GM21717 (cell line): ENCODE results near the gene ZIC3.
"Not testable (repeated sequence)": the region's sequence is repeated elsewhere in the genome, so short reads cannot be mapped to it uniquely, and the experiment has no call there.

ENCODE experiments used
- ATAC-seq: cut with Tn5 transposase; IDR thresholded peaks from one replicate; pipeline ENCODE4 v1.9.1; 2021; ENCODE audit warnings: mild to moderate bottlenecking, moderate library complexity; ENCODE audit not compliant: unreplicated experiment

Gene ZIC3

DNA sequence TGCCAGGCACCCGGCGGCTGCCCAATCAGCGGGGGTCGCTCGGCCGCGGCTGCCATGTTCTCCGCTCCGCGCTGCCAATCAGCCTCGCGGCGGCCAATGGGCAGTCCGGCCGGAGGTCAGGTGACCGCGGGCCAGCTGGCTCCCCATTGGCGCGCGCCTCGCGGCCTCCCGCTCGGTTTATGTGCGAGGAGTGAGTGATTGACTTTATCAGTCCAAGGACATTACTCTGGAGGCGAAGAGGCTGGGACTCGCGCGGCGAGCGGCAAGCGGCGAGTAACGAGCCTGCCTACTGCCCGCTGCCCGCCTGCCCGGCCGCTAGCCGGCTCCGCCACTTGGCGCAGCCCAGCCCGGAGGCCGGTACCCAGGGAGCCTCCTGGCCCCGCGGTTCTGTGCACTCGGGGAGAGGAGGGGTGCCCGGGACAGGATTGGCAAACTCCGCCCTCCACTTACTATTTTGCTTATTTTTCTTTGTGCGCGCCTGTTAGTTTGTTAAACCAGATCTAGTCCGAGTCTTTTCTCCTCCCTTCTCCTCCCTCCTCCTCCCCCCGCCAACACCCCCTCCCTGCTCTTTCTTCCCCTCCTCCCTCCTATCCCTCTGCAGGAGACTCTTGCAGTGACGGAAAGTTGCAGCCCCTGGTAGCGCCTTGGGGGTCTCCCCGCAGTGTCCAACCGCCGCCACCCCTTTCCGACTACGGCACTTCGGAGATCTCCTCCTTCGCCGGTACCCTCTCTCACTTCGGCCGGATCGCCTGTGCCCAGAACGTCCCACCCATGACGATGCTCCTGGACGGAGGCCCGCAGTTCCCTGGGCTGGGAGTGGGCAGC is at the start of gene ZIC3:
Gene ZIC3, plus strand, starts transcription at position 207 of the 825 bp plus-strand sequence. Its CDS starts 565 bp downstream, at position 772.
- no peak for ATAC-seq

DNA sequence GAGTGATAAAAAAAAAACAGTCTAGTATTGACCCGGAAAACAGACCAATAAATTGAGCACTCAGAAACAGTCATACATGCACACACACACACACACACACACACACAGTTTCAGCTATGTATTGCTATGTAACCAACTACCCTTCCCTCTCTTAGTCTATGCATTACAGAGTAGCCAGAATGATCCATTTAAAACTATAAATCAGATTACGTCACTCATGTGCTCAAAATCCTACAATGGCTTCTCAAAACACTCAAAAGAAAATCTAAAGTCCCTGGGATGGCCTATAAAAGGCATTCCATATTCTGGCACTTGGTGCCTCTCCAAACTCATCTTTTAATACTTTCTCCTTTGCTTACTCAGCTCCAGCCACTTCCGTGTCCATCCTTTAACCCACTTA is 46.5 kb upstream of the ZIC3 start:
- ATAC-seq: no peak

DNA sequence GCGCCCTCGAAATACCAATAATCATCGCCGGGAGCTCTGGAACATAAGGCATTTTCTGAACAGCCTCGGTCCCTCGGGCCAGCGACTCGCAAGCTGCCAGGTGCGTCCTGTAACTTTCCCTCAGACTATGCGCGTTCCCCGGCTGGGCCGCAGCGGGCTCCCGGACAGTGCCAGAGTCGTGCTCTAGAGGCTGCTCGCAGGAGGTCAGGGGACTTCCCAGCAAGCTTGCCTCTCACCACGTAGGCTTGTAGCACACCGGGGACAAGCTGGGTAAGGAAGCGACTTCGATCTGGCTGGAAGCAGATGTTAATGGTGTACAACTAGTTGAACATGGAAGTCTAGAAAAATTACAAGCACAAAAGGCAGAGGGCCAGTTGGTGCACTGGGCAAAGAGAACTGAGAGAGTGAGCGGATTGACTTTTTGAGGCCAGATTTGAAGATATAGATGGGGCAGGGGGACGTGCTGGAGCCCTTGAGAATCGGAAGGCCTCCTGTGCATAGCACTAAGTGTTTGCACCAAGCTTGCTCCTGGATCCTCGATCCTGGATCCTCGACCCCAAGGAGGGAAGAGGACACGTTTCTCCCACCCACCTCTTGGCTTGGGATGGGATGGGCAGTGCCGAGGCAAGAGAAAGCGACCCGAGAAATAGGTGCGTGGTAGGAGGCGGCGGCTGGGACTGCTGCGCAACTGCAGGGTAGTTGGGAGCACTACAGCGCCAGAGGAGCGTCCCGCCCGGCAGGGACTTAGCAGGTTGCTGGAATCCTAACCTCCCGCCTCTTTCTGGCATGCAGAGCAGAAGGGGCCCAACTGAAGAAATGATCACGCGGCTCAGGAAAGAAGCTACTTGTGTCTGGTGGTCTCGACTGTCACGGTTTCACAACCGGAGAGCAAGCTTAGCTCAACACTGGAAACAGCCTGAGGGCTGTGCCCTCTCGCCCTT is 19.9 kb upstream of the ZIC3 start:
- ATAC-seq: no peak

DNA sequence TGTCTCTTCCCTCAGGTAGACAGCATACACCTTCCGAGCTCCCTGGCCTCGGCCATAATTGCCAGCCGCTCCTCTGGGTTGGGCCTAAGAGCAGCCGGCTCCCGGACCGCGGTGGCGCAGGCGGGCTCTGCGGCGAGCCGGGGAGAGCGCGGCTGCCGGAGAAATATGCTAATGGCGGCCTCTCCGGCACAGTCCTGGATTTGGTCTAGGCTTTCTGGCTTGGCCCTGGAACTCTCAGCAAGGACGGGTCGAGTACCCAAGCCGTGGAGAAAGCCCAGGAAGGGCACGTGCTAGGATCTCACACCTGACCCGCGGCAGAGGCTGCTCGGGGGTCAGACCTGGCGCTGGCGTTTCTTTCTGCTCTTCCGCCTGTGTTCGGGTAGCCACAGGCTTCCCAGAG is 18.6 kb upstream of the ZIC3 start:
- ATAC-seq: no peak

DNA sequence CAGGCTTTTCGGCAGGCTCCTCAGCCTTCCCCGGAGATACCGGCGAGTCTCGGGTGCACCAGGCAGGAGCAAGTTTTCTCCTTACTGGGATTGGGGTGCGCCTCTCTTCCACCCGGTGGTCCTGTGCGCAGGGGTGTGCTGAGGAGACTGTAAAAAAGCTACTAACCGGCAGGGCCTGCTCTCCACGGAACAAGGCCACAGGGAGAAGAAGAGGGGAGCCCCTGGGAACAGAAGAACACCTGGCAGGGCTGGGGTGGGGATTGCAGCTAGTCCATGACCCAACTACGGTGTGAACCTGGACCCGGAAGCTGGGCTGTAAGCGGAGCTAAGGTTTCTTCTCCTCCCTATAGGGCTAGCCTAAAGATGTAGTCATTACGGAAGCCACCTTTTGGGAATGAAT is 17.7 kb upstream of the ZIC3 start:
- ATAC-seq: no peak

DNA sequence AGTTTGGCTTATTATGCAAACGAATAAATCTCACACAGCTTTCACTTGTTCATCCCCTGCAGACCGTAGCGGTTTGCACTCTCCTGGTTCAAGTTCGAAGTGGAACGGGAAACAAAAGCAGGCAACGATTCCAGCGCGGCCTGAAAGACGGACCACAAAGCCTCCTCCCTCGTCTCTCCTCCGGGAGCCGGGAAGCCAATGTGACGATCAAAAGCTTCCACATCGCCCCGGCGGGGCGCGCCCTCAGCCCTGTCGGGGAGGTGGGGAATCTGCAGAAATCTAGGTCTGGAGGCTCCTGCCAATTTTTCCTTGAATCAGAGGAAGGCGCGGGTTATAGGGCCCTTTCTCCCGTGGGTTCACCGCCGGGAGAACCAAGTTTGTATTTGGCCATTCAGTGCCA is 16.9 kb upstream of the ZIC3 start:
- ATAC-seq: no peak

DNA sequence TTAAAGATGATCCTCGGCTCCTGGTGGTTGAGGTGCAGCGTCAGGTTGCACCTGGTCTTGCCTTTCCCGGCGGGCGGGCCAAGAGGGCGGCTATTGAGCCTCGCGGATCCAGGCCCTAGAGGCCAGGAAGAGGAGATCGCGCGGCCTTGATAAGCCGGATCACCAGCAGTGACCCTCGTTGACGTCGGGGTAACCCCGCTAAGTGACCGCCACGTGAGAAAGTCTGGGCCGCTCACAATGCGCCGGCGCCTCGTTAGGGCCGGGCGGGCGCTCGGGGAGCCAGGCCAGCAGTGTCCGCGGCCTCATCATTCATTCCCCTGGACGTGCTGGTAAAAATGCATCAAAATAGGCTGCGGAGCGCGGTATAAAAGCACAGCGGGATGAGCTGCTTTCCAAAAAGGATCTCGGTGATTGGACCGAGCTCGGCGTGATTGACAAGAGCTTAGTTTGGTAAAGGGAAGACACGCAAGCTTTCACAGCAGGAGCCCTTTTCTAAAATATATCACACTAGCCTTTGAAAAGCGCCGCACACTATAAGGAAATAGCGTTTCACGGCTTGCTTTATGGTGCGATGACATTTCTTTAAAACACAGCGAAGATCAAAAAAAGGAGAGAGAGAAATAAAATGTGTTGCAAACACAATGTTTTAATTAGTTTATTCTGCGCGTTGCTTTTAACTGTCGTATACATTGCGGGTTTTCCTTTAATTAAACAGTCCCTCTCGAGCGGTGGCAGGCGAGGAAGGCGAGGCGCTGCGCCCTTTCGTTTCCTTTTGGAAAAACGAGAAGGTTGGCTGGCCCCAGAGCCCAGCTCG is 15.9 kb upstream of the ZIC3 start:
- ATAC-seq: no peak

DNA sequence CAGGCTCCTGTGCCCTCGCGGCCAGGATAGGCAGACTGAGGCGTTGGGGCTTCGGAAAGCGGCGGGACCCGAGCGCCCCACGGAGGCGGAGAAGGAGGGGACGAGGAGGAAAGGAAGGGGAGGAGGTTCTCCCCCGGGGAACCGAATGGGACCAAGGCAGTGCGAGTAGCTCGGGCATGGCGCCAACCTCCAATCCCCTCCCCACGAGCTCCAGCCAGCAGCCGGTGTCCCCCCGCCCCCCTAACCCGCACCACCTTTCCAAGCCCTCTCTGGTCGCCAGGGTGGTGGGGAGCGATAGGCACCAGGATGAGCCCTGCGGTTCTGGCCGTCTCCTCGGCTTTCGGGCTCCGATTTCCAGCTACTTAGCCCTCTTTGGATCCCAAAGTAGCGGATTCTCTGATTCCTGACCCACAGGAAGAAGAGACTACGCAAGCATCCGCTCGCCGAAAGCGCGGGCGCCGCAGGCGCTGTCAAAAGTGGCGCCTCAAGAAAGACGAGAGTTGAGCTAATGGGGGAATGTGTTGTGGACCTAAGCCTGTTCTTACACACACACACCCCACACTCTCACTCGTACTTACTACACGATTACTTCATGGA is 15.2 kb upstream of the ZIC3 start:
- ATAC-seq: no peak

DNA sequence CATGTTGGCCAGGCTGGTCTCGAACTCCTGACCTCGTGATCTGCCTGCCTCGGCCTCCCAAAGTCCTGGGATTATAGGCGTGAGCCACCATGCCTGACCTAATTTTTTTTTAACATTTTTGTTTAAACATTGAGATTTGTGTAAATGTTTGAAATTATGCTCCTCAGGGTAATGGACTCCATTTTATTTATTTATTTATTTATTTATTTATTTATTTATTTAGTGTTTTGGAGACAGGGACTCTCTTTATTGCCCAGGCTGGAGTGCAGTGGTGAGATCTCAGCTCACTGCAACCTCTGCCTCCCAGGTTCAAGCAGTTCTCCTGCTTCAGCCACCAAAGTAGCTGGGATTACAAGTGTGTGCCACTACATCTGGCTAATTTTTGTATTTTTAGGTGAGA is 13.8 kb upstream of the ZIC3 start:
- not testable (repeated sequence) for ATAC-seq

DNA sequence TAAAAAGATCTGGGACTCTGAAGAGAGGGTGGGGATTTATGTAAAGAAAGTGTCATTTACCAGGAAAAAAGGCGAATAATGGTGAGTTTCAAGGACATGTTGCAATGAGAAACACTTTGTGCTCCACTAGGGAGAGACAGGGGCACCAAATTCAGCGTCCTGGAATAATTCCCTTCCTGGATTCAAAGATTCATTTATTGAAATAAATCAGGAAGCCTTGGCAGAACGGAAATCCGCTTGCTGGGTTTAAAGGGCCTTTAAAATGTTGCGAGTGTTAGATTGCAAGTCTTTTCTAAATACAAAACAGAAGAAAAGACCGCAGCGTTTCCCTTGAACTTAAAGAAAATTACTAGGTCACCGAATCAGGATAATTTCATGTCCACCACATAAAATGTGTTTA is 3.8 kb upstream of the ZIC3 start:
- no peak for ATAC-seq

DNA sequence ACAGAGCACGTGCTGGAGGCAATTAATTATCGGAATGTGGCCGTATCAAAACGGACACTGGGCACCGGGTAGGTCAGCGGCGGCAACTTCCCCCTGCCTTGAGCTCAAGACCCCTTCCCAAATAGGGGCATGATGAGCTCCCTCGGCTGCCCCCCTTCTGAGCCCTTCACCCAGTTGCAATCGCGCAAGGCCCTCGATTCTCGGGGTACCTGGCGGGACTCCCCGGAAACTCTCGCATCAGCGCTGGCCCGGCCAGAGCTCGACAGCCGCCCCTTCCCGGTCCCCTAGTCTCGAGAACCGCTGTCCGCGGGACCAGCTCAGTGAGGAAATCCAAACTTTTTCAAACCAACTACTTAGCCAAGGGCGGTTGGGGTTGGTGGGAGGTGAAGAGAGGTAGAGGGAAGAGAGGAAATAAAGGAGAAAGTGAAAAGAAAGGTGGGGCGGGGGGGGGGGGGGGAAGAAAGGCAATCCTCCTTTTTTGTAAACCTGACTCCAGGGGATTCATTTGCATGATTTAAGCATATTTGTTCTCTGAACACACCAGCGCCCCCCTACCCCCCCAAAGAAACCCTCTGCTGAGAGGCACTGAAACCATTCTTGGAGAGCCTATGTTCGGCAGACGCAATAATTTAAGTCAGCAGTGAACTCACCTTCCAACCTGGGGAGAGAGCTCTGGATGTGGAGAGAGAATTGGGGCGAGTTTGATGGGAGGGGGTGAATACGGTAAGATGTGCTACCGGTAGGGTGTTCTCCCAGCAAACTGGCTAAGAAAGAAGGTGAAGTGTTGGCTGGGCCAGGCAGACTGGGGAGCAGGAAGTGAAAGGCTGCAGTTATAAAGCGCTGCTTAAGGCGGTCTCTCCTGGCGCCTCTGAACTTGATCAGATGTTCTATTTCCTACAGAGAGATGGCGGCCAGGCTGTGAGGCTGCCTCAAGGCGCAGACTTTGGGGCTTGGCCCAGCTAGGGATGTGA is 2.0 kb upstream of the ZIC3 start:
- ATAC-seq: no peak

DNA sequence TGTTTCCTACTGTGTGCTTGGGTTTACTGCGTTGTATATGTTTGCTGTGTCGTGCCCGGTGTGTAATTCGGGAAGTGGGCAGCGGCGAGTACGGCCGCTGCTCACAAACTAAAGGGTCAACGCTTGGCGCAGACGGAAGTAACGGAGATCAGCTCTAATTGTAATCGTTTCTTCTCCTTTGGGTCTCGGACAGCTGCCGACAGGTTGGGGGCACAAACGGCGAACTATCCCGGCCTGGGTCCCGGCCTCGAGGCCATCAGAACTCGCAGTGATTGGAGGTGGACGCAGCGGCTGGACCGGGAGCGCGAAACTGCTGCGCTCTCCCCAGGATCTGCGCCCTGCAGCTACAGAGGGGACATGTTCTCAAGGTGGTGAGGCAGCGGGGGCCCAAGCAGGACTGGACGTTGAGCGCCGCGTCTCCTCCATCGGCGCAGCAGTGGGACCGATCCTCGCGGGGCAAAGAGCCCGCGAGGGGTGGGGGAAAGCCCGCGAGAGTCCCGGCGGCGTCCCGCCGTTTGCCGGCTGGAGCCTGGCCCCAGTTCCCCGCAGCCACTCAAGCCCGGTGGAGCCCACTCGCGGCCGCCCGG is 516 bp upstream of the ZIC3 start:
- no peak for ATAC-seq

DNA sequence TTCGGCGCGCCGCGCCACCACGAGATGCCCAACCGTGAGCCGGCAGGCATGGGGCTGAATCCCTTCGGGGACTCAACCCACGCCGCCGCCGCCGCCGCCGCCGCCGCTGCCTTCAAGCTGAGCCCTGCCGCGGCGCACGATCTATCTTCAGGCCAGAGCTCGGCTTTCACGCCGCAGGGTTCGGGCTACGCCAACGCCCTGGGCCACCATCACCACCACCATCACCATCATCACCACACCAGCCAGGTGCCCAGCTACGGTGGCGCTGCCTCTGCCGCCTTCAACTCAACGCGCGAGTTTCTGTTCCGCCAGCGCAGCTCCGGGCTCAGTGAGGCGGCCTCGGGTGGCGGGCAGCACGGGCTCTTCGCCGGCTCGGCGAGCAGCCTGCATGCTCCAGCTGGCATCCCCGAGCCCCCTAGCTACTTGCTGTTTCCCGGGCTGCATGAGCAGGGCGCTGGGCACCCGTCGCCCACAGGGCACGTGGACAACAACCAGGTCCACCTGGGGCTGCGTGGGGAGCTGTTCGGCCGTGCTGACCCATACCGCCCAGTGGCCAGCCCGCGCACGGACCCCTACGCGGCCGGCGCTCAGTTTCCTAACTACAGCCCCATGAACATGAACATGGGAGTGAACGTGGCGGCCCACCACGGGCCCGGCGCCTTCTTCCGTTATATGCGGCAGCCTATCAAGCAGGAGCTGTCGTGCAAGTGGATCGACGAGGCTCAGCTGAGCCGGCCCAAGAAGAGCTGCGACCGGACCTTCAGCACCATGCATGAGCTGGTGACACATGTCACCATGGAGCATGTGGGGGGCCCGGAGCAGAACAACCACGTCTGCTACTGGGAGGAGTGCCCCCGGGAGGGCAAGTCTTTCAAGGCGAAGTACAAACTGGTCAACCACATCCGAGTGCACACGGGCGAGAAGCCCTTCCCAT is 1.1 kb downstream of the ZIC3 start:
- ATAC-seq: no peak

DNA sequence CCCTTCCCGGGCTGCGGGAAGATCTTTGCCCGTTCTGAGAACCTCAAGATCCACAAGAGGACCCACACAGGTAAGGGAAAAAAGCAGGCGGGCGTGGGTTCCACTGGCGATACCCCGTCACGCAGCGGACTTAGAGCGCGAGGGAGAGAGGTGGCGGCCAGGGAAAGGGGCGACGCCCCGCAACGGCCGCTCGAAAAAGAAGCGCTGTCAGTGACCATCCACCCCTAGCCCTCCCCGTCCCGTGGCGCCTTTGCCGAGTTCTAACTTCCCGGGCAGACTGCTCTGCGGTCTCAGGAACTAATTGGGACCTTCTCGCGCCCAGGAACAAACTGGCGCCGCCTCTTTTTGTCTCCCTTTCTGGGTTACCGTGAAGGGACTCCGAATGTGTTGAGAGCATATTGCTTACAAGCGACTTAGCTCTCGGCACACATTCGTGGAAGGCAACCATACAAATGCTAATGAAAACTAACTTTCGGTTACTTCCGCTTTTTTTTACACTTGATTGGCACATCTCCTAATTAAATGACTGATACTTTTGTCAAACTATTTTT is 1.8 kb downstream of the ZIC3 start:
- ATAC-seq: no peak

DNA sequence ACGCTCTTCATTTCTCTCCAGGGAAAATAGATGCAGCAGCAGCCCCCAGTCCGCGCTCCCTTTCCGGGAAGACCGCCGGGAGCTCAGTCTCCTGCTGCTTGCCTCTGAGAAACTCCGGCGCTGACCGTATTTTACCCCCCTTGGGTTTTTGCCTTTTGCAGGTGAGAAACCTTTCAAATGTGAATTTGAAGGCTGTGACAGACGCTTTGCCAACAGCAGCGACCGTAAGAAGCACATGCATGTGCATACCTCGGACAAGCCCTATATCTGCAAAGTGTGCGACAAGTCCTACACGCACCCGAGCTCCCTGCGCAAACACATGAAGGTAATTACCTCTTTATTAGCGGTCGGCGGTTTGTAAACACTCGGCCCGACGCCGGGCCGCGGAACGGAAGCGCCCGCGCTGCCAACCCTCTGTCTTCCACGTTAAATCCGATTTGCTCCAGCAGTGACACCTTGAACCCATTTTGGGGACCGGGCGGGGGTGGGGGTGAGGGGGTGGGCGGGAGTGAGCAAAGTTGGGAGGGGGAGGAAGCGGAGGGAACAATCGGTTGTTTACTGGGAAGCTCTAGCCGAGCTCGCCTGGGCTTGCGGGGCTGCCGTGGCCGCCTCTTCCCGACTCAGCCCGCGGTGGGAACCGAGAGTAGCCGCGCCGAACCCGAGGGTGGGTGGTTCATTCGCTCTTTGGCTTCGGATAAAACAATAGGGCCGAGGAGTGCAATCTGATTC is 3.0 kb downstream of the ZIC3 start:
- no peak for ATAC-seq

DNA sequence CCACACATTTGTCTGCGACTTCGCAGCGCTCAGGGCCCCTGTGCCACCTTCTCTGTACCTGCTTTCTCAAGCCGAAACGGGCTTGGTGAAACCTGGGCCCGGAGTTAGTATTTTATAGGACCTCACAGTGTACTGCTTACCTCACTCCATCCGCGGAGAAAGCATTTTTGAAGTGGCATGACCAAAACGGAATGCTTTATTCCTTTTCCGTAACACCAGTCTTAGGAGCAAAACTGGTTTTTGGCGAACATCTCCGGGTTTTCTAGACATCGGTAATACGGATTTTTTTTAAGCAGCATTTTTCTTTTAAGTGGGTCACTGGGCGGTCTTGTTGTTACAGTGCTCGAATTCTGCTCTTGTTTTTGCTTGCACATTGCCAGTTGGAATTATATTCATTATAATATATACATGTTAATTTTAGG is 3.6 kb downstream of the ZIC3 start:
- no peak for ATAC-seq
